Stomach (tissue), 9 donors: ENCODE measurements around the gene IL1RAPL2. TPM values are rescaled to one million over a fixed set of nuclear protein-coding genes. Genes with fewer than 3 reads are reported as not detected.

Experiments
- DNase-seq, 2 donors: peaks; one replicate each; pipeline versions ENCODE4 v3.0.0 to v3.0.0-alpha.2; 2013 to 2019
- H3K27ac ChIP-seq, 5 donors: fragments of 200-600 bp in 4 of 5; sonication (generic) in 4 of 5; one replicate each; pipeline ENCODE4 v1.5.1; 2013 to 2019; ENCODE audit warnings: mild to moderate bottlenecking in 1 of 5, moderate library complexity in 1 of 5
- H3K27me3 ChIP-seq, 3 donors: fragments of 200-600 bp; sonication (generic); one replicate each; pipeline ENCODE4 v1.5.1; 2017 to 2019; ENCODE audit warnings: mixed run types in 1 of 3
- H3K36me3 ChIP-seq, 4 donors: fragments of 200-600 bp; sonication (generic); 1 replicate in 3 of 4; 2 replicates in 1 of 4; pipeline ENCODE4 v1.5.1; 2016 to 2019
- H3K4me1 ChIP-seq, 4 donors: fragments of 200-600 bp; sonication (generic); one replicate each; pipeline ENCODE4 v1.5.1; 2016 to 2019
- H3K4me3 ChIP-seq, 4 donors: fragments of 200-600 bp; sonication (generic) in 3 of 4; one replicate each; pipeline ENCODE4 v1.5.1; 2016 to 2019; ENCODE audit warnings: mild to moderate bottlenecking in 1 of 4
- H3K9me3 ChIP-seq, 4 donors: fragments of 200-600 bp; sonication (generic); one replicate each; pipeline ENCODE4 v1.5.1; 2016 to 2019
- CTCF ChIP-seq, 7 experiments: fragments of 450-650 bp in 4 of 7; fragments of 200-600 bp in 3 of 7; sonication (generic) in 3 of 7; IDR thresholded peaks; one replicate each; pipeline ENCODE4 v1.5.1; 2016 to 2019; ENCODE audit warnings: antibody characterized with exemption in 7 of 7, control low read depth in 2 of 7, mild to moderate bottlenecking in 1 of 7
- EP300 ChIP-seq: sonication (generic); formaldehyde crosslinking; IDR thresholded peaks from one replicate; pipeline ENCODE4 v1.6.1; 2017; ENCODE audit warnings: antibody characterized with exemption
- POLR2A ChIP-seq, 4 donors: fragments of 450-650 bp; IDR thresholded peaks; one replicate each; pipeline ENCODE4 v1.6.1; 2016; ENCODE audit warnings: antibody characterized with exemption in 4 of 4, control low read depth in 2 of 4, mild to moderate bottlenecking in 1 of 4, moderate library complexity in 1 of 4
- POLR2AphosphoS5 ChIP-seq, 3 donors: sonication (generic); formaldehyde crosslinking; IDR thresholded peaks; one replicate each; pipeline ENCODE4 v1.6.1; 2016; ENCODE audit warnings: antibody characterized with exemption in 3 of 3
- WGBS, 5 donors: extraction: QIAGEN DNeasy Blood & Tissue Kit in 3 of 5; methylation state at CpG; one replicate each; pipeline versions ENCODE4 v1.1.5 to v1.1.7; 2013 to 2018; 5-methylcytosine and 5-hydroxymethylcytosine counted together
- intact Hi-C: fragments of 100-400 bp; cut with DNase I; formaldehyde crosslinking; loops from one replicate; pipeline ENCODE4 v1.15.1; 2023; ENCODE audit warnings: low total_unique reads
- polyA plus RNA-seq, 3 donors: library from polyadenylated mRNA; stranded (reverse); fragments of 200-250 nt; gene quantifications; one replicate each; pipeline ENCODE4 v1.2.3, GENCODE V29; 2013
- total RNA-seq, 5 donors: library from RNA; depleted of rRNA; stranded (reverse); fragments of >200 nt; gene quantifications; one replicate each; pipeline versions ENCODE4 v1.1.0 to v1.2.3, GENCODE V29; 2014 to 2016
- donor health status: healthy with polysubstance abuse.
- donor health status: Bipolar disorder and iron deficiency.
- donor health status: healthy.

Gene IL1RAPL2
- total and polyA plus RNA-seq, 8 donors = 1.1 TPM; not detected in 7

- Histone ChIP-seq H3K36me3 (no peaks in the 10 kb centered on the region), H3K27ac (no peak overlapping the region), H3K27me3 (no peaks in the 10 kb centered on the region), H3K4me1 (no peaks in the 10 kb centered on the region), H3K9me3 (no peaks in the 10 kb centered on the region), H3K4me3 (no peak overlapping the region)
- intact Hi-C loops = no loop called here
- WGBS, 5 donors = 15 to 42% (median 41%) methylated on average over 1 of the region's 1 CpG
- no peak for TF ChIP-seq CTCF (IDR thresholded peaks at IDR 0.05)
- no peak for TF ChIP-seq POLR2AphosphoS5 (IDR thresholded peaks at IDR 0.05)
- no peak for DNase-seq
Measured at GRCh38 chrX:105700331-105700730, 1134.3 kb downstream of the IL1RAPL2 start.

- no peaks in the 10 kb centered on the region for H3K36me3 ChIP-seq
- intact Hi-C loops = no loop called here
- no peaks in the 10 kb centered on the region for H3K9me3 ChIP-seq
- peak in 1 of 2 donors; percentile 3 for DNase-seq
- H3K4me1 ChIP-seq = no peaks in the 10 kb centered on the region
- TF ChIP-seq EP300 (no peak), CTCF (IDR thresholded peaks at IDR 0.05) (no peak), POLR2A (IDR thresholded peaks at IDR 0.05) (no peak), POLR2AphosphoS5 (IDR thresholded peaks at IDR 0.05) (no peak)
- no peak overlapping the region for H3K27ac ChIP-seq
- H3K4me3 ChIP-seq = no peak overlapping the region
- 48 to 70% (median 59%) methylated on average over 3 of the region's 3 CpGs for WGBS, 5 donors
- no peaks in the 10 kb centered on the region for H3K27me3 ChIP-seq
Measured at GRCh38 chrX:105701310-105702052, 1135.5 kb downstream of the IL1RAPL2 start.

GRCh38 chrX:105703876-105704275, 1137.9 kb downstream of the IL1RAPL2 start:
- 61 to 75% (median 64%) methylated on average over 2 of the region's 2 CpGs for WGBS, 5 donors
- DNase-seq = peak in 1 of 2 donors; percentile 6
- no peak overlapping the region for H3K27ac ChIP-seq
- TF ChIP-seq EP300 = no peak
- TF ChIP-seq POLR2A (IDR thresholded peaks at IDR 0.05) = no peak
- TF ChIP-seq POLR2AphosphoS5 (IDR thresholded peaks at IDR 0.05) = no peak
- TF ChIP-seq CTCF (IDR thresholded peaks at IDR 0.05) = no peak
- intact Hi-C loops = no loop called here
- H3K36me3 ChIP-seq = no peaks in the 10 kb centered on the region
- no peaks in the 10 kb centered on the region for H3K4me1 ChIP-seq
- H3K4me3 ChIP-seq = no peak overlapping the region
- no peaks in the 10 kb centered on the region for H3K27me3 ChIP-seq
- H3K9me3 ChIP-seq = no peaks in the 10 kb centered on the region

- TF ChIP-seq CTCF (IDR thresholded peaks at IDR 0.05) = no peak
- TF ChIP-seq EP300 = no peak
- no peak for TF ChIP-seq POLR2A (IDR thresholded peaks at IDR 0.05)
- TF ChIP-seq POLR2AphosphoS5 (IDR thresholded peaks at IDR 0.05) = no peak
- Histone ChIP-seq H3K4me1 (no peaks in the 10 kb centered on the region), H3K9me3 (no peaks in the 10 kb centered on the region), H3K27ac (no peak overlapping the region), H3K27me3 (no peaks in the 10 kb centered on the region), H3K4me3 (no peak overlapping the region), H3K36me3 (no peaks in the 10 kb centered on the region)
- intact Hi-C loops = no loop called here
- no peak for DNase-seq
- 88 to 100% (median 92%) methylated on average over 1 of the region's 1 CpG for WGBS, 5 donors
Measured at GRCh38 chrX:105706041-105706440, 1140.0 kb downstream of the IL1RAPL2 start.
